Right atrium auricular region (tissue), 2 donors: Measurements from ENCODE around the gene NR2E3. TPM values are rescaled to one million over a fixed set of nuclear protein-coding genes. Genes with fewer than 3 reads are reported as not detected.

Experiments used
- DNase-seq: peaks from one replicate; pipeline ENCODE4 v3.0.0-alpha.2; 2019; ENCODE audit warnings: low spot score
- H3K27ac ChIP-seq, 2 donors: fragments of 200-600 bp; sonication (generic); 1 replicate in 1 of 2; 2 replicates in 1 of 2; pipeline ENCODE4 v1.5.1; 2016 to 2019
- H3K27me3 ChIP-seq, 2 donors: fragments of 200-600 bp; sonication (generic); one replicate each; pipeline versions ENCODE4 v1.5.1 to v1.6.0; 2017 to 2019
- H3K36me3 ChIP-seq: fragments of 200-600 bp; sonication (generic); one replicate; pipeline ENCODE4 v1.5.1; 2016
- H3K4me1 ChIP-seq, 2 donors: fragments of 200-600 bp; sonication (generic); one replicate each; pipeline versions ENCODE4 v1.5.1 to v1.6.0; 2017 to 2019
- H3K4me3 ChIP-seq, 2 donors: fragments of 200-600 bp; sonication (generic); 1 replicate in 1 of 2; 2 replicates in 1 of 2; pipeline ENCODE4 v1.5.1; 2017 to 2019; ENCODE audit warnings: mild to moderate bottlenecking in 1 of 2, moderate library complexity in 1 of 2
- H3K9me3 ChIP-seq, 2 donors: fragments of 200-600 bp; sonication (generic); one replicate each; pipeline ENCODE4 v1.5.1; 2019
- CTCF ChIP-seq, 2 donors: fragments of 200-600 bp; sonication (generic); IDR thresholded peaks; one replicate each; pipeline ENCODE4 v1.5.1; 2019; ENCODE audit warnings: antibody characterized with exemption in 2 of 2
- total RNA-seq, 2 donors: library from RNA; depleted of rRNA; stranded (reverse); fragments of >200 nt; gene quantifications; one replicate each; pipeline ENCODE4 v1.1.0, GENCODE V29; 2016

NR2E3 gene
- total RNA-seq, 2 donors from 2014 or later: not detected

DNA sequence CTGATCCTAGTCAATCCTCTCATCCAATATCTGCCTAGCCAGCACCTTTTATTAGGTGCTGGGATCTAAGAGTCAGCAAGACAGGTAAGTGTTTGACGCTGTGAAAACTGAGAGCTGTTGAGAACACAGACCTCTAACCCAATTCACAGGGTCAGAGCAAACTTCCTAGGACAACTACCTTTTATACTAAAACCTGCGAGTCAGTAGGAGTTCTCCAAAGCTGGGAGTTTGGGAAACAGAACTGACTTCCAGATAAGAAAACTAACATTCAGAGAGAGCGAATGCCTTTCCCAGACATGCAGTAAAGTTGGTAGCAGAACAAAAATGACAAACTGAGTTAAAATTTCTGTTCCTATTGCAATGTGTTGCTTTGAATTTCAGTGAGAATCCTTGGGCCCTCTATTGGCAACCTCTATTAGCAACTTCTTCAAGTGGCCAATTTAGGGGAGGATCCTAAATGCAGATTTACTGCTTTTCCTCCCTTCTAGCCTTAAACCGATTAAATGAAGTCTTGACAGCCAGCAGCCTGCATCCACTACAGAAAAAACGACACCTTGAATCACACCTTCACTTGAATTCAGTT, 11.3 kb downstream of the NR2E3 start:
- H3K9me3 ChIP-seq: peaks cover 0 to 22% of the 10 kb centered on the region in 2 donors
- no peak overlapping the region for H3K4me3 ChIP-seq
- H3K27ac ChIP-seq: no peak overlapping the region
- peaks cover 28% of the 10 kb centered on the region for H3K36me3 ChIP-seq
- H3K27me3 ChIP-seq: no peaks in the 10 kb centered on the region
- no peak for DNase-seq
- TF ChIP-seq CTCF (IDR thresholded peaks at IDR 0.05): no peak
- H3K4me1 ChIP-seq: no peaks in the 10 kb centered on the region

- no peak for DNase-seq
- Histone ChIP-seq H3K36me3 (peaks cover 36% of the 10 kb centered on the region), H3K4me1 (no peaks in the 10 kb centered on the region), H3K27me3 (no peaks in the 10 kb centered on the region), H3K9me3 (peaks cover 0 to 22% of the 10 kb centered on the region in 2 donors), H3K27ac (no peak overlapping the region), H3K4me3 (no peak overlapping the region)
- TF ChIP-seq CTCF (IDR thresholded peaks at IDR 0.05): no peak
Measured at GRCh38 chr15:71822890-71823630, 12.7 kb downstream of the NR2E3 start.

- peaks cover 36% of the 10 kb centered on the region for H3K36me3 ChIP-seq
- H3K4me1 ChIP-seq: no peaks in the 10 kb centered on the region
- H3K4me3 ChIP-seq: no peak overlapping the region
- H3K27me3 ChIP-seq: no peaks in the 10 kb centered on the region
- H3K9me3 ChIP-seq: peaks cover 0 to 22% of the 10 kb centered on the region in 2 donors
- DNase-seq: no peak
- no peak for TF ChIP-seq CTCF (IDR thresholded peaks at IDR 0.05)
- no peak overlapping the region for H3K27ac ChIP-seq
Measured at GRCh38 chr15:71823801-71824200, 13.4 kb downstream of the NR2E3 start.

- TF ChIP-seq CTCF (IDR thresholded peaks at IDR 0.05): no peak
- Histone ChIP-seq H3K9me3 (peaks cover 0 to 22% of the 10 kb centered on the region in 2 donors), H3K36me3 (peaks cover 45% of the 10 kb centered on the region), H3K4me1 (no peaks in the 10 kb centered on the region), H3K27me3 (no peaks in the 10 kb centered on the region), H3K4me3 (no peak overlapping the region), H3K27ac (no peak overlapping the region)
- no peak for DNase-seq
Measured at GRCh38 chr15:71825021-71825730, 14.8 kb downstream of the NR2E3 start.

GRCh38 chr15:71826196-71826595, 15.8 kb downstream of the NR2E3 start:
- no peaks in the 10 kb centered on the region for H3K4me1 ChIP-seq
- TF ChIP-seq CTCF (IDR thresholded peaks at IDR 0.05): no peak
- H3K9me3 ChIP-seq: peaks cover 0 to 19% of the 10 kb centered on the region in 2 donors
- no peak for DNase-seq
- no peak overlapping the region for H3K4me3 ChIP-seq
- no peaks in the 10 kb centered on the region for H3K27me3 ChIP-seq
- H3K36me3 ChIP-seq: peaks cover 42% of the 10 kb centered on the region
- H3K27ac ChIP-seq: no peak overlapping the region
